NT2/D1 (cell line): ENCODE data around the gene APOA4.

Source experiments
- YY1 ChIP-seq: IDR thresholded peaks from 2 replicates; pipeline ENCODE4 v1.6.1; 2011; ENCODE audit not compliant: insufficient read length, insufficient read depth
- ZNF274 ChIP-seq: IDR thresholded peaks from 2 replicates; pipeline ENCODE4 v1.6.1; 2011; ENCODE audit warnings: mild to moderate bottlenecking, low read depth, low read length

- TF ChIP-seq YY1 (no peak), ZNF274 (no peak)
Observed at GRCh38 chr11:116786966-116787365, 36.1 kb downstream of the APOA4 start.
